T-helper 1 cell (primary cell): ENCODE measurements around the gene FCHSD1.

Source experiments
- DNase-seq, 5 donors: peaks; one replicate each; pipeline ENCODE4 v3.0.0-alpha.2; 2012 to 2020
- total RNA-seq, 4 donors: gene quantifications; one replicate each; lab custom pipeline; 2026; lab: John Stamatoyannopoulos, UW

Gene FCHSD1
- 96.3 to 139 (median 123) reads per million in 4 donors for total RNA-seq

DNA sequence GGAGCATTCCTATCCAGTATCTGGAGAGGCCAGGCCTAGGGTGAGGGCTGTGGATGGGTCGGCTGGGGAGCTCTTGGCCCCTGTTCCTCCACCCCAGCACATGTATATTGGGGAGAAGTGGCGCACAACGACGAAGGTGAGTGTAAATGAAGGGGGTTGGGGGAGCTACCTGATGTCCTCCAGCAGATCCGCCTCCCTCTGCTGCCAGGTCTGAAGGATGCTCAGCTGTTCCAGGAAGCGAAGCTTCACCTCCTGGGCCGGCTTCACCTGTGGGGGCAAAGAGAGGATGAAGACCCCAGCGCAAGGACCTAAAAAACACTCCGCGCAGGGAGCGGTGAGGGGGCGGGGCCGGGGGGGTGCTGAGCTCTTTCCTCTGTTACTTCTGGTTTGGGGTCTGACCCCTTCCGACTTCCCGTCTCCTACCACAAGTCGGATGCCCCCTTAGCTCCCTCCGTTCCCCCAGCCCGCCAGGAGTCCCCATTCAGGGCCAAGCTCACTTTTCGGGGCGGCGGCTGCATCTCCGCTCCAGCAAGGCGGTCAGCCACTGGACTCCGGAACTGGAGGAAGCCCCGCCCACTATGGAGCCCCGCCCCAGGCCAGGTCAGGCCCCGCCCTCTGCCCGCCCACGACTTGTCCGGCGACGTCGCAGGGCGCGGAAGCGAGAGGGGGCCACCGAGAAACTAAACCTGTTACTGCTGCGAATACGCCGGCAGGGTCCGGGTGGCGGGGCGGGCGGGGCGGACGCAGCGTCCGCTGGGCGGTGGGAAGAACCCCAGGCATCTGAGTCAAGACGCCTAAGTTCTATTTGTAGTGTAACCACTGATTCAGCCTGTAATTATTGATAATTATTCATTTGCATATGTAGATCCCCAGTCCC is at the start of gene FCHSD1:
Gene FCHSD1, minus strand, starts transcription at position 568 of the 877 bp plus-strand sequence. Its CDS starts 50 bp downstream, at position 518.
- peak; percentile 68 to 82 (median 74) for DNase-seq

DNA sequence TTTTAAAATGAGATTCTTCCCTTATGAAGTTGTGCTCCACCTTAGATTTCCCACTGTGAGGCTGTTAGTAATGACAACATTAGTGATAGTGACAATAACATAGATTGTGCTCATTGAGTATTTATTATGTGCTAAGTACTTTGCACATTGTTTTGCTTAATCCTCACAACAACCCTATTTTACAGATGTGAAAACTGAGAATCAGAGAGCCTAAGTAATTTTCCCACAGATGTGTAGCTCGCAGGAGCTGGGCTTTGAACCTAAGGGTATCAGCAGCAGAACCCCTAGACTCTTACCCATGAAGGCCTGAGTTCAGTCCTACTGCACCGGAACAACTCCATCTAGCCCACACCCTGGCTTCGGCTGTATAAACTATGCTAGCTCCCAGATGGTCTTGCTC is 46.4 kb upstream of the FCHSD1 start:
- no peak for DNase-seq

DNA sequence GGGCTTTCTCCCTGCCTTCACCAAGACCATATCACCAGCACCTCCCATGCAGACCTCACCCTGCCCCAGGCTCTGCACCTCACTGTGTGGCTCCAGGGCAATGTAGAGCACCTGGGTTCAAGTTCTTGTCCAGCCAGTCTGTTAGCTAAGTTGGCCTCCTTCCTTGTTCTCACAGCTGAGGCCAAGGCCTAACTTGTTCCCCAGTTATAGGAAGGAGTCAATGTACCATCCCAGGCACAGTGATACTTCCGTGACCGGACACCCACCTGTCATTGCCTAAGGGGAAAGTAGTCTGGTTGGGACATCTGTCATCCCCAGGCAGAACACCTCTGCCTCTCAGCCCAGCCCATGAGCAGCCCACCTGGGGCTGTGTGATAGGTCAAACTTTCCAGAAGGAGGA is 45.2 kb upstream of the FCHSD1 start:
- DNase-seq: no peak

GRCh38 chr5:141695627-141696215 is 44.5 kb upstream of the FCHSD1 start:
- no peak for DNase-seq

GRCh38 chr5:141694479-141694878 is 43.3 kb upstream of the FCHSD1 start:
- DNase-seq: no peak

GRCh38 chr5:141692919-141693725 is 41.9 kb upstream of the FCHSD1 start:
- DNase-seq: peak in 4 of 5 donors; percentile 53 to 91 (median 58)

GRCh38 chr5:141692533-141692888 is 41.3 kb upstream of the FCHSD1 start:
- DNase-seq: no peak

DNA sequence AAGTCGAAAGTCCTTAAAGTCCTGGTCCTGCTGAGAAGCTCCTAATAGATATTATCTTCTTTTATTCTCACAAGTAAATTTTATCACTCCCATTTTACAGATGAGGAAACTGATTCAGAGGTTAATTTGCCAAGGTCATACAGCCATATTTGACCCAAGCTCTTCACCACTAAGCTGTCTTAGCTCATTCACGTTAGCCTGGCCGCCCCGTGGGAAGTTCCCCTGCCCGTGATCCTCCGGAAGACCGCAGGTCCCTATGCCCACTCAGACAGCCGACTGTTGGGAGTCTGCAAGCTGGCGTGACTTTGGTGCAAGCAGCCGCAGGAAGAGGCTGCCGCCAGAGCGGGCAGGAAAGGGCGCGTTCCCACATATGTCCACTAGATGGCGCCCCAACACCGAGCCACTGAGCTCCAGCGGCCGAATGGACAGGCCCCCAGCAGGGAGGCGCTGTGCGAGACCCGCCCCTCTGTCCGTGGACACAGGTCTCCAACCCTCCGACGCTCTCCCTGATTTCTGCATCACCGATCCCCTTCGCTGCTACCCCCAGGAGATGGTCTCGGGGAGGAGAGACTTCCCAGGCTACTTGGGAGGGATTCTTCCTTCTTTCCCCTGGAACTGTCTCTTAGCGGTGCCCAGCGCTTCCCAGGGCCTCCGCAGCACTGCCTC is 40.8 kb upstream of the FCHSD1 start:
- peak; percentile 68 to 85 (median 78) for DNase-seq

DNA sequence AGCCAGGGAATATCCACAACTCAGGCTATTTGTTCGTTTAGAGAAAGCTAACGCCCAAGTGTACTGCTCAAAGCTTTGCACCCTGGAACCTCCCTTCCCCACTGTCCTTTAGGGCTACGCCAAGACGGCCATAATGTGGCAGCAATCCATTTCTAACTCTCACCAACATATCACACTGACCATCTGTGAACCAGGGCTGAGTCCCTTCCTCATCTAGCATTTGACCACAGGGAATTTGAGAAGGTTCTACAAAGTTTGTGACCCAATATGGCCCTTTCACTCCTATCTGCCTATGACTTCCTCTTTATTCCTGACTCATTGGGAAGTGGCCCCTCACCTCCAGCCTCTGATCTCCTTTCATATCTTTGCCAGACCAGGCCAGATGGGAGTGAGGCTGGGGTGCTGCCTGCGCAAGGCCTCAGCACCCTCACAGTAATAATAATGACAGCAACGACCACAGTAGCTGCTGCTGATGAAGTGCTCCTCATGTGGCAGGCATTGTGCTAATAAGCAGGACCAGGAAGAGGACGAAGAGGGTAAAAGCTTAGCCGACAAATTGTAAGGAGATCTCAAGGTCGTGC is 40.2 kb upstream of the FCHSD1 start:
- no peak for DNase-seq

DNA sequence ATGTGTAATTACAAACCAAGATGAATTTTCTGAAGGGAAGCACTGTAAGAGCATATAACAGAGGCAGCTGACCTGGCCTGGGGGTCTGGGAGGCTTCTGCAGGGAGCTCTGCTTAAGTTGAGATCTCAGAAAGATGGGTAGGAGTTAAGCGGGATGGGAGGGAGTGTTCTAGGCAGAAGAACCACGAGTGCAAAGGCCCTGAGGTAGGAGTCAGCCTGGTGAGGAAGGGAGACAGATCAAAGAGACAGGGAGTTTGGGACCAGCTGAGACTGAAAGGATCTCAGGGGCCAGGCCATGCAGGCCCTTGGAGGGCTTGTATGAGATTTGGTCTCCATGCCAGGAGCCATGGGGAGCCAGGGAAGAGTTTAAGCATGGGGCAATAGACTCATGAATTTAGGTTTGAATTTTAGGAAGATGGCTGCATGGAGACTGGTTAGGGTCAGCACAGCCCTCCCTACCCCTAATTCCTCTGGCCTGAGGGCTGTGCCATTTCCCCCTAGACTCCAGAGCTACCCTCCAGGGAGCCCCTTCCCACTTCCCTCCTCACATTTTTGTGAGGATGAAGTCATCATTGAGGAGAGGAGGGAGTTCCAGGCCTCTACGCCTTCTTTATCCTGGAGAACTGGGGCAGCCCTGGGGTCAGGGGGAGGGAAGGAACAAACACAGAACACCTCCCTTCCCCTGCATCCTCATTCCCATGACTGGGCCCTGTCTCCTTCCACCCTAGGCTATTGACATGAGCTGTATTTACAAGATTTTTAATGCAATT is 35.6 kb upstream of the FCHSD1 start:
- no peak for DNase-seq

- no peak for DNase-seq
Observed at GRCh38 chr5:141685591-141685990, 34.4 kb upstream of the FCHSD1 start.

- no peak for DNase-seq
Observed at GRCh38 chr5:141683596-141684141, 32.5 kb upstream of the FCHSD1 start.

GRCh38 chr5:141681695-141682641 is 30.8 kb upstream of the FCHSD1 start, which contains the start of gene ARAP3:
Gene ARAP3, minus strand, starts transcription at chr5:141682230. Its CDS starts 1,744 bp downstream, at chr5:141680486.
- DNase-seq: peak in 3 of 5 donors; percentile 34 to 49 (median 37)

DNA sequence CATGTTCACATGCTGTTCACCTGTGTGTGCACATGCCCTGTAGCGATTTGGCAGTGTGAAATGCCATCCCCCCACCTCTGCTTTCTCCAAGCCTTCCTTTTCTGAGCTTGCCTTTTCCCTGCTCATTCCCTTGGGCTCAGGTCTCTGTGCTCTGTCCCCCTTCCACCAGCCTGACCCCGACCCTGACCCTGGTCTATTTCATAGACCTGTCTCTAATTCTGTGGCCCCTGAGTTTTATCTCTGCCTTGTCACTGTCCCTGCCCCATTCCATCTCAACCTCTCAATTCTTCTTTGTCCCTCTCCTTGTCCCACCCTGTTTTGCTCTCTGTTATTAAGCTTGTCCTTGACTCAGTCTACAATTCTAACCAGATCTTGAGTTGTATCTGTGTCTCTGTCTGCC is 30.1 kb upstream of the FCHSD1 start:
- no peak for DNase-seq

GRCh38 chr5:141680751-141681201 is 29.6 kb upstream of the FCHSD1 start:
- no peak for DNase-seq

DNA sequence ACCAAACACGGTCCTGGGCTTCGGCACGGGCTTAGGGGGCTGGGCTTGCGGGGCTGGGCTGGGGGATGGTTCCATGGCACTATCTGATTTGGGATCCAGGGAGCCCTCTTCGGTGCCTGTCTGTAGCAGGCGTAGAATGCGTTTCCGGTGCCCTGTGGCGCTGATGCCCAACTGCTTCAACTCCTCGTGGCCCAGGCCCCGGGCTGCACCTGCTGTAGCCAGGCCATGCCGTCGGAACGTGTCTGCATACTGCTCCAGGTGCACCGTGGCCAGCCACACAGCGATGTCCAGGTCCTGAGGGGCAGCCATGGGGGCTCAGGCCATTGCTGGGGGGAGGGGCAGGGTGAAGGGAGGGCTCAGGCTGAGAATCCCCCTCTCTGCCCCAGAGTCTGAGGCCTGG is 29.0 kb upstream of the FCHSD1 start:
- DNase-seq: no peak

DNA sequence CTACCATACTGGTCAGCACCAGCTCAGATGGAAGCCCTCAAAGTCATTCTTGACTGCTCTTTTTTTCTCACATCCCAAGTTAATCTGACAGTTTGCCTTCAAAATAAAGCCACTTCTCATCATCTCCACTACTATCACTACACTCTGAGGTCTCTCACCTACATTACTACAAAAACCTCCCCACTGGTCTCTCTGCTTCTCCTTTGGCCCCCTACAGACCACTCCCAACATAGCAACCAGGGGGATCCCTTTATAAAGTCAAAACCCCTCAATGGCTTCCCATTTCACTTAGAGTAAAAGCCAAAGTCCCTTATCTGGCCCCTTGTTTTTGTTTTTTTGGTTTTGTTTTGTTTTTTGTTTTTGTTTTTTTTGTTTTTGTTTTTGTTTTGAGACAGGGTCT is 26.2 kb upstream of the FCHSD1 start:
- no peak for DNase-seq

DNA sequence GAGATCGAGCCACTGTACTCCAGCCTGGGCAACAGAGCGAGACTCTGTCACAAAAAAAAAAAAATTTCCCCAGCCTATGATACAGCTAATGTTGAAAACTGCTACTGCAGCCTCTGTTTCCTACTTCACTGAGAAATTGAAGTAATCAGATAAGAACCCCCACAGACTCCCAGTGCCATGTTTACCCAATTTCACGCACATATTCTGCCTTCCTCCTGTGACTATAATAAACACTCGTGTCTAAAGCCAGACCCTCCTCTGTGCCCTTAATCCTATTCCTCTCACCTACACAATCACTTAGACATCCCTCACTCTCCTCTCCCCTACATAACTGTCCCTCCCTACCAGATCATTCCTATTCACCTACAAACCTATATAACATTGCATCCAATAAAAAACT is 24.5 kb upstream of the FCHSD1 start:
- DNase-seq: no peak

DNA sequence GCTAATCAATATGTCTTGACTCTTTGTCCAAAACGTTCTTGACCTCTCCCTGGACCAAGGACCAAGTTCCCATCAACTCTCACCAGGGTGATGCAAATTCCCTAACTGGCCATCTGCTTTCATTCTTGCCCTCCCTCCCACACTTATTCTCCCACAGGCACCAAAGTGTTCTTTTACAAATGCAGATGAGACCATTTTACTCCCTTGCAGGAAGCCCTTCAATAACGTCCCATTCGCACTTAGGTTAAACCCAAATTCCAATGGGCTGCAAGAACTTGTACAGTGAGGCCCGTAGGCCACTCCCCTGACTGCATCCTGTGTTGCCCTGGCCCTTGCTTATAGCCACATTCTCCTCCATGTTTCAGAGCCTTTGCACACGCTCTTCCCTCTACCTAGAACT is 23.5 kb upstream of the FCHSD1 start:
- DNase-seq: no peak
